Gastroesophageal sphincter (tissue), 3 donors: Measurements from ENCODE around the gene HSH2D.

Experiments
- EP300 ChIP-seq: sonication (generic); formaldehyde crosslinking; IDR thresholded peaks from one replicate; pipeline ENCODE4 v1.6.1; 2017; ENCODE audit warnings: antibody characterized with exemption, mild to moderate bottlenecking
- POLR2A ChIP-seq, 2 donors: fragments of 450-650 bp; IDR thresholded peaks; one replicate each; pipeline ENCODE4 v1.6.1; 2017; ENCODE audit warnings: antibody characterized with exemption in 2 of 2, mild to moderate bottlenecking in 2 of 2, moderate library complexity in 1 of 2
- POLR2AphosphoS5 ChIP-seq: sonication (generic); formaldehyde crosslinking; IDR thresholded peaks from one replicate; pipeline ENCODE4 v1.6.1; 2017; ENCODE audit warnings: antibody characterized with exemption
- TF ChIP-seq, protein P1 (sequence below), 4 experiments: fragments of 200-600 bp in 2 of 4; fragments of 450-650 bp in 2 of 4; sonication (generic) in 1 of 4; IDR thresholded peaks; one replicate each; pipeline ENCODE4 v1.5.1; 2017 to 2019; ENCODE audit warnings: antibody characterized with exemption in 4 of 4, mild to moderate bottlenecking in 2 of 4, moderate library complexity in 2 of 4

DNA sequence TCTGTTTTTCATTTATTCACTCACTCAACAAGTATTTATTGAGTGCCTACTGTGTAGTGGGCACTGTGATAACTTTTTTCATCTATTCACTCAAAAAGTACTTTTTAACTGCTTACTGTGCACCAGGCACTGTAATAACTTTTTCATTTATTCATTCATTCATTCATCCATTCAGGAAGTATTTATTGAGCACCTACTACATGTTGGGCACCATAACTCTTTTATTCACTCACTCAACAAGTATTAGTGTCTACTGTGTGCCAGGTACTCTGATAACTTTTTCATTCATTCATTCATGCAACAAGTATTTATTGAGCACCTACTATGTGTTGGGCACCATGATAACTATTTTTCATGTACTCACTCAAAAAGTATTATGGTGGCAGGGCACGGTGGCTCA lies 22.9 kb downstream of the HSH2D start:
- TF ChIP-seq, protein P1, sequence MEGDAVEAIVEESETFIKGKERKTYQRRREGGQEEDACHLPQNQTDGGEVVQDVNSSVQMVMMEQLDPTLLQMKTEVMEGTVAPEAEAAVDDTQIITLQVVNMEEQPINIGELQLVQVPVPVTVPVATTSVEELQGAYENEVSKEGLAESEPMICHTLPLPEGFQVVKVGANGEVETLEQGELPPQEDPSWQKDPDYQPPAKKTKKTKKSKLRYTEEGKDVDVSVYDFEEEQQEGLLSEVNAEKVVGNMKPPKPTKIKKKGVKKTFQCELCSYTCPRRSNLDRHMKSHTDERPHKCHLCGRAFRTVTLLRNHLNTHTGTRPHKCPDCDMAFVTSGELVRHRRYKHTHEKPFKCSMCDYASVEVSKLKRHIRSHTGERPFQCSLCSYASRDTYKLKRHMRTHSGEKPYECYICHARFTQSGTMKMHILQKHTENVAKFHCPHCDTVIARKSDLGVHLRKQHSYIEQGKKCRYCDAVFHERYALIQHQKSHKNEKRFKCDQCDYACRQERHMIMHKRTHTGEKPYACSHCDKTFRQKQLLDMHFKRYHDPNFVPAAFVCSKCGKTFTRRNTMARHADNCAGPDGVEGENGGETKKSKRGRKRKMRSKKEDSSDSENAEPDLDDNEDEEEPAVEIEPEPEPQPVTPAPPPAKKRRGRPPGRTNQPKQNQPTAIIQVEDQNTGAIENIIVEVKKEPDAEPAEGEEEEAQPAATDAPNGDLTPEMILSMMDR (IDR thresholded peaks at IDR 0.05): no peak
- TF ChIP-seq POLR2A (IDR thresholded peaks at IDR 0.05) (no peak), EP300 (no peak), POLR2AphosphoS5 (no peak)
